Adipocyte (in vitro differentiated cells): ENCODE measurements around the gene TM9SF1.

Experiments used
- DNase-seq: peaks from one replicate; pipeline ENCODE4 v3.0.0-alpha.2; 2015; ENCODE audit warnings: low read depth
- H3K27me3 ChIP-seq: replicated peaks from 2 replicates; pipeline ENCODE4 v1.7.0; 2013; ENCODE audit warnings: mild to moderate bottlenecking, low read length, moderate library complexity; ENCODE audit not compliant: control insufficient read depth, insufficient read depth
- H3K36me3 ChIP-seq: 2 replicates; pipeline ENCODE4 v1.7.0; 2013; ENCODE audit warnings: low read length, mild to moderate bottlenecking, moderate library complexity; ENCODE audit not compliant: control insufficient read depth, insufficient read depth, severe bottlenecking
- H3K4me1 ChIP-seq: 2 replicates; pipeline ENCODE4 v1.7.0; 2013; ENCODE audit warnings: mild to moderate bottlenecking, low read length, moderate library complexity; ENCODE audit not compliant: control insufficient read depth, insufficient read depth
- H3K4me3 ChIP-seq: 2 replicates; pipeline ENCODE4 v1.7.0; 2013; ENCODE audit warnings: mild to moderate bottlenecking, low read length, moderate library complexity
- H3K9ac ChIP-seq: 2 replicates; pipeline ENCODE4 v1.7.0; 2013; ENCODE audit warnings: mild to moderate bottlenecking, low read length, moderate library complexity
- H3K9me3 ChIP-seq: 2 replicates; pipeline ENCODE4 v1.7.0; 2013; ENCODE audit warnings: mild to moderate bottlenecking, low read length, moderate library complexity; ENCODE audit not compliant: control insufficient read depth

TM9SF1 gene

GRCh38 chr14:24181371-24182077 is 13.7 kb downstream of the TM9SF1 start:
- Histone ChIP-seq H3K9ac (no peak overlapping the region), H3K4me3 (no peak overlapping the region), H3K36me3 (peaks cover 88% of the 10 kb centered on the region), H3K27me3 (no peaks in the 10 kb centered on the region), H3K4me1 (peaks cover 16% of the 10 kb centered on the region), H3K9me3 (no peaks in the 10 kb centered on the region)
- no peak for DNase-seq

DNA sequence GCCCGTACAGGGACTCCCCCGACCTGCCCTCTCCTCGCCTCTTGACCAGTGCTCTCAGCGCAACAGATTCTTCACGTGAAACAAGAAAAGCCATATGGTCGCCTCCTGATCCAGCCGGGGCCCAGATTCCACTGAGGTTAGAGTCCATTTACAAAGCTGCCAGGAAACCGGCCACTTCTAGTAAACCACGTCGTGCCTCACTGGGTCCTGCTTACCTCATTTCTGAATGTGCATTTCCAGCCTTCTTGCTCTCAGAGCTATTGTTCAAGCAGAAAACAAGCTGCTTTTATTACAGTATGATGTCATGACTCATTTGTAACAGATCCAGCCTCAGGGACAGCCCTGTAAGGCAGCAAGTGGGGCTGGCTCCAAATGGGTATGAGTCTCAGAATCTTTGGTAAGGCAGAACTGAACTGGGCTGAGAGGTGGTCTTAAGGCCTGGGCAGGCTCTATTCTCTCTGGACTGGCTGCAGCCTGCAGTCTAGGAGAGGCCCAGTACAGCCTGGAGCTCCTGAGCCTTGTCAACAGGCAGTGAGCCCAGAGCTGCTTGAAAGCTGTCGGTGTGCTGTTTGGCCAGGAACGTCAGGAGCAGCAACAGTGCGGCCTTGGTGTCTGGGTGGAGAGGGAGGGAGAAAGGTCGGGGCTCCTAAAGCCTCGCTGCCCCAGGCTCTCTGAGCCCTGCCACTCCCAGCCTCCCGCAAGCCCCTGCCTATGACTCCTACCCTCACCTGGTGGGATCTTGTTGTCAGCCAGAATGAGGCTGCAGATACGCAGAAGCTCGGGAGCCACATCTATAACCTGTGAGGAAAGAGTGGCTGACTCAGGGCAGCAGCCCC is 15.1 kb downstream of the TM9SF1 start:
- Histone ChIP-seq H3K4me3 (no peak overlapping the region), H3K27me3 (no peaks in the 10 kb centered on the region), H3K36me3 (peaks cover 76% of the 10 kb centered on the region), H3K4me1 (peaks cover 16% of the 10 kb centered on the region), H3K9ac (peak overlapping the region; percentile 53), H3K9me3 (no peaks in the 10 kb centered on the region)
- peak; percentile 59 for DNase-seq

- no peaks in the 10 kb centered on the region for H3K27me3 ChIP-seq
- H3K4me3 ChIP-seq = no peak overlapping the region
- H3K9ac ChIP-seq = peak overlapping the region; percentile 53
- no peaks in the 10 kb centered on the region for H3K9me3 ChIP-seq
- no peak for DNase-seq
- peaks cover 16% of the 10 kb centered on the region for H3K4me1 ChIP-seq
- peaks cover 74% of the 10 kb centered on the region for H3K36me3 ChIP-seq
These were observed 15.8 kb downstream of the TM9SF1 start for GRCh38 chr14:24179294-24179960.

DNA sequence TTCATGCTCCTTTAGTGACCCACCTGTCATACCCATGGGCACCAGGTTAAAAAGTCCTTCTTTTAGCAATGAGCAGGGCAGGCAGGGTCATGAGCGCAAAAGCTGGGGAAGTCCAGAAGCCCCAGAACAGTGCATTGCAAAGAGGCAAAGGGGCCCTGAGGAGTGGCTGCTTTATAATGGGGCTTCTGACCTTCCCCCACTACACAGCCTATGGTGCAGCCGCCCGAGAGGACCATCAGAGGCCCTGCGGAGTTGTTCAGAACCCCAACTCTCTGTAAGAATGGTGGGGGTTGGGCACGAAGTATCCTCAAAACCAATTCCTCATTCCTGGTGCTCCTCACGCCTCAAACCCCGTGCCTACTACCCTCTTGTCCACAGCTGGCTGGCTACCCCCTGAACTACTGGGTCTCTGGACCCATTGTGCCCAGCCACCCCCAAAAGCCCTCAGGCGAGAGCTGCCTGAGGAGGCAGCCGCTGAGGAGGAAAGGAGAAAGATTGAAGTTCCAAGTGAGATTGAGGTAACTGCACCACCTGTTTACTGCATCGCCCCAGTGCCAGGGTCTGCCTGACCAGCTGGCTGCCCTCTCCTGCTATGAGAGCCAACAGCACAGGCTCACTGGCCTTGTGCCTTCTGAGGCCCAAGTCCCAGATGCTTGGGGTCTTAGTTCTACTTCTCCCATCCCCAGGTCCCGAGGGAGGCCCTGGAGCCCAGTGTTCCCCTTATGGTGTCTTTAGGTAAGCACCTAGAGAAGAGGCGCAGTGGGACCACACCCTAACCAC is 16.7 kb downstream of the TM9SF1 start:
- peaks cover 67% of the 10 kb centered on the region for H3K36me3 ChIP-seq
- H3K9me3 ChIP-seq = no peaks in the 10 kb centered on the region
- no peak overlapping the region for H3K9ac ChIP-seq
- no peak overlapping the region for H3K4me3 ChIP-seq
- H3K27me3 ChIP-seq = no peaks in the 10 kb centered on the region
- no peak for DNase-seq
- H3K4me1 ChIP-seq = peaks cover 16% of the 10 kb centered on the region

GRCh38 chr14:24177891-24178290 is 17.4 kb downstream of the TM9SF1 start:
- Histone ChIP-seq H3K9ac (no peak overlapping the region), H3K36me3 (peaks cover 60% of the 10 kb centered on the region), H3K27me3 (no peaks in the 10 kb centered on the region), H3K4me1 (peaks cover 16% of the 10 kb centered on the region), H3K4me3 (no peak overlapping the region), H3K9me3 (no peaks in the 10 kb centered on the region)
- no peak for DNase-seq

DNA sequence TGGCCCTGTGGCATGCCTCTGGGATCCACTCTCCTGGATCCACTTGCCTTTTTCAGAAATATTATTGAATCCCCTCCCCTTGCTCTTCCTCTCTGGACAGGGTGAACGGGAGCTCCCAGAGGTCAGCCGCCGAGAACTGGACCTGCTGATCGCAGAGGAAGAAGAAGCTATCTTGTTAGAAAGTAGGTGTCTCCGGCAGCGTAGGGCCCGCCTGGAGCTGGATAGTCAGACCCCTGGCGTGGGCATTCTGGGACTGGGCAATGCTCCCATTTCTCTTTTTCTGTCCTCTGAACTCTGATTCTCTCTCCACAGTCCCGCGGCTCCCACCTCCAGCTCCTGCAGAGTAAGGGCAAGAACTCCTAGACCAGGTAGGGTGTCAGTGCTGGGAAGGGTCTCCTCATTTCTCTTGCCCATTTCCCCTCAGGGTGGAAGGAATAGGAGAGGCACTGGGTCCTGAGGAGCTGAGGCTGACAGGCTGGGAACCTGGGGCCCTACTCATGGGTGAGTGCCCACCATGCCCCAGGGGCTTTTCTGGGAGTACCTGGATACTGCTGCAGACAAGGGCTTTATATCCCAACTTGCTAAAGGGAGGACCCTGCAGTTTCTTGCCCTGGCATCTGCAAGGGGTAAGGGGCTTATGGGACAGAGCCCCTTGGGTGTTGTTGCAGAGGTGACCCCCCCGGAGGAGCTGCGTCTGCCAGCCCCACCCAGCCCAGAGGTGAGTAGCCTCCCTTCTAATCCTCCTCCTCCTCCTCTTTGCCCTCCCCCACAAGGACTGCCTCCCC is 18.0 kb downstream of the TM9SF1 start:
- Histone ChIP-seq H3K9me3 (no peaks in the 10 kb centered on the region), H3K27me3 (no peaks in the 10 kb centered on the region), H3K4me3 (no peak overlapping the region), H3K4me1 (peaks cover 16% of the 10 kb centered on the region), H3K36me3 (peaks cover 53% of the 10 kb centered on the region), H3K9ac (no peak overlapping the region)
- no peak for DNase-seq

- no peaks in the 10 kb centered on the region for H3K9me3 ChIP-seq
- H3K27me3 ChIP-seq = no peaks in the 10 kb centered on the region
- DNase-seq = no peak
- no peak overlapping the region for H3K4me3 ChIP-seq
- H3K36me3 ChIP-seq = peaks cover 47% of the 10 kb centered on the region
- no peak overlapping the region for H3K9ac ChIP-seq
- H3K4me1 ChIP-seq = peaks cover 16% of the 10 kb centered on the region
These were observed 18.6 kb downstream of the TM9SF1 start for GRCh38 chr14:24176599-24176998.

- no peak overlapping the region for H3K4me3 ChIP-seq
- no peaks in the 10 kb centered on the region for H3K9me3 ChIP-seq
- H3K4me1 ChIP-seq = no peaks in the 10 kb centered on the region
- no peak overlapping the region for H3K9ac ChIP-seq
- no peaks in the 10 kb centered on the region for H3K27me3 ChIP-seq
- H3K36me3 ChIP-seq = peaks cover 20% of the 10 kb centered on the region
- no peak for DNase-seq
These were observed 22.4 kb downstream of the TM9SF1 start for GRCh38 chr14:24172871-24173281.

GRCh38 chr14:24172261-24172860 is 22.9 kb downstream of the TM9SF1 start:
- H3K4me1 ChIP-seq = no peaks in the 10 kb centered on the region
- H3K36me3 ChIP-seq = peaks cover 19% of the 10 kb centered on the region
- H3K27me3 ChIP-seq = no peaks in the 10 kb centered on the region
- no peak for DNase-seq
- no peaks in the 10 kb centered on the region for H3K9me3 ChIP-seq
- H3K4me3 ChIP-seq = no peak overlapping the region
- H3K9ac ChIP-seq = no peak overlapping the region
